Measurements from ENCODE around the gene CFAP299.

The CFAP299 gene

GRCh38 chr4:80841587-80842281 is 506.2 kb downstream of the CFAP299 start:
- DNase-seq (ENCODE audit: insufficient read length, low spot score) (no peak), FAIRE-seq (no peak)
- TF ChIP-seq CTCF (IDR thresholded peaks at IDR 0.05; ENCODE audit: insufficient read depth, missing control alignments): no peak

GRCh38 chr4:80846210-80846609 is 510.7 kb downstream of the CFAP299 start:
- FAIRE-seq (no peak), DNase-seq (ENCODE audit: insufficient read length, low spot score) (no peak)
- no peak for TF ChIP-seq CTCF (IDR thresholded peaks at IDR 0.05; ENCODE audit: insufficient read depth, missing control alignments)

- FAIRE-seq: no peak
- no peak for DNase-seq (ENCODE audit: insufficient read length, low spot score)
- no peak for TF ChIP-seq CTCF (IDR thresholded peaks at IDR 0.05; ENCODE audit: insufficient read depth, missing control alignments)
Observed at GRCh38 chr4:80852061-80852460, 516.5 kb downstream of the CFAP299 start.

GRCh38 chr4:80873571-80873970 is 538.0 kb downstream of the CFAP299 start:
- no peak for FAIRE-seq
- no peak for TF ChIP-seq CTCF (IDR thresholded peaks at IDR 0.05; ENCODE audit: insufficient read depth, missing control alignments)
- DNase-seq (ENCODE audit: insufficient read length, low spot score): no peak

GRCh38 chr4:80874979-80875378 is 539.4 kb downstream of the CFAP299 start:
- no peak for TF ChIP-seq CTCF (IDR thresholded peaks at IDR 0.05; ENCODE audit: insufficient read depth, missing control alignments)
- FAIRE-seq: no peak
- no peak for DNase-seq (ENCODE audit: insufficient read length, low spot score)

GRCh38 chr4:80875642-80876041 is 540.1 kb downstream of the CFAP299 start:
- TF ChIP-seq CTCF (IDR thresholded peaks at IDR 0.05; ENCODE audit: insufficient read depth, missing control alignments): no peak
- no peak for FAIRE-seq

GRCh38 chr4:80876810-80877209 is 541.3 kb downstream of the CFAP299 start:
- FAIRE-seq (no peak), DNase-seq (ENCODE audit: insufficient read length, low spot score) (no peak)
- no peak for TF ChIP-seq CTCF (IDR thresholded peaks at IDR 0.05; ENCODE audit: insufficient read depth, missing control alignments)

More at GRCh38 chr4:80875642-80876041, 540.1 kb downstream of the CFAP299 start:
- no peak for DNase-seq (ENCODE audit: insufficient read length, low spot score)

All from D721Med (cell line).